Choroid plexus epithelial cell (primary cell): Measurements from ENCODE around the gene STARD6.

ENCODE experiments used
- DNase-seq: peaks from one replicate; pipeline ENCODE4 v3.0.0-alpha.2; 2010; ENCODE audit warnings: low read depth
- H3K4me3 ChIP-seq: 2 replicates; pipeline ENCODE4 v1.5.1; 2011; ENCODE audit warnings: low read depth, mild to moderate bottlenecking, control low read depth, low read length, moderate library complexity
- CTCF ChIP-seq: conservative IDR thresholded peaks from 2 replicates; pipeline ENCODE4 v1.5.1; 2011; ENCODE audit warnings: low read depth, mild to moderate bottlenecking, control low read depth, inconsistent platforms, low read length, moderate library complexity

Gene STARD6

GRCh38 chr18:54357660-54358494 is at the start of gene STARD6, which contains the start of gene C18orf54:
Gene STARD6, minus strand, starts transcription at chr18:54357858. Its CDS starts 3,285 bp downstream, at chr18:54354573.
Gene C18orf54, plus strand, starts transcription at chr18:54357906. Its CDS starts 2,667 bp downstream, at chr18:54360573.
- H3K4me3 ChIP-seq = peak within 1 kb of the TSS; percentile 68
- peak; percentile 90 for DNase-seq
- no peak for TF ChIP-seq CTCF

GRCh38 chr18:54405290-54405689 is 47.6 kb upstream of the STARD6 start:
- no peak overlapping the region for H3K4me3 ChIP-seq
- DNase-seq = no peak
- TF ChIP-seq CTCF = no peak

GRCh38 chr18:54396760-54397159 is 39.1 kb upstream of the STARD6 start:
- DNase-seq = no peak
- TF ChIP-seq CTCF = no peak
- no peak overlapping the region for H3K4me3 ChIP-seq

- H3K4me3 ChIP-seq = no peak overlapping the region
- no peak for TF ChIP-seq CTCF
- DNase-seq = no peak
Observed at GRCh38 chr18:54393648-54394294, 36.1 kb upstream of the STARD6 start.

GRCh38 chr18:54392543-54393023 is 34.9 kb upstream of the STARD6 start:
- DNase-seq = peak; percentile 85
- H3K4me3 ChIP-seq = no peak overlapping the region
- TF ChIP-seq CTCF = peak; percentile 65

GRCh38 chr18:54390838-54391237 is 33.2 kb upstream of the STARD6 start:
- no peak for TF ChIP-seq CTCF
- peak; percentile 12 for DNase-seq
- H3K4me3 ChIP-seq = no peak overlapping the region
